ENCODE results near the gene CTTNBP2NL. TPM values are rescaled to one million over a fixed set of nuclear protein-coding genes. Genes with fewer than 3 reads are reported as not detected.

Gene CTTNBP2NL
- polyA plus RNA-seq, 1 experiment = 17.2 TPM

GRCh38 chr1:112509005-112509659, 113.1 kb downstream of the CTTNBP2NL start:
- H3K27me3 ChIP-seq (ENCODE audit: control insufficient read depth, insufficient read depth, low read length) = peaks cover 1% of the 10 kb centered on the region
- peak overlapping the region; percentile 46 for H3K4me3 ChIP-seq (ENCODE audit: low read depth, low read length)
- DNase-seq (ENCODE audit: low read depth) = no peak
- POLR2A ChIA-PET = no interaction called here
- no peaks in the 10 kb centered on the region for H3K36me3 ChIP-seq (ENCODE audit: control insufficient read depth, insufficient read depth, low read length)
- no peak for TF ChIP-seq CTCF (IDR thresholded peaks at IDR 0.05; ENCODE audit: insufficient read depth, low read depth, low read length)
- CTCF ChIA-PET = interaction anchor here (1.2 to 1.7 kb wide), 3 partner anchors 10 to 118 kb away, joined by 3 to 5 read pairs (median 4); no protein-coding TSS in a partner anchor

GRCh38 chr1:112509660-112510178, 113.7 kb downstream of the CTTNBP2NL start:
- no peak for DNase-seq (ENCODE audit: low read depth)
- Histone ChIP-seq H3K27me3 (ENCODE audit: control insufficient read depth, insufficient read depth, low read length) (peaks cover 1% of the 10 kb centered on the region), H3K36me3 (ENCODE audit: control insufficient read depth, insufficient read depth, low read length) (no peaks in the 10 kb centered on the region), H3K4me3 (ENCODE audit: low read depth, low read length) (no peak overlapping the region)
- CTCF ChIA-PET = interaction anchor here (1.2 to 2.6 kb wide), 4 partner anchors 8 to 118 kb away, joined by 3 to 11 read pairs (median 4); no protein-coding TSS in a partner anchor
- no peak for TF ChIP-seq CTCF (IDR thresholded peaks at IDR 0.05; ENCODE audit: insufficient read depth, low read depth, low read length)
- POLR2A ChIA-PET = no interaction called here

- no peak for DNase-seq (ENCODE audit: low read depth)
- H3K27me3 ChIP-seq (ENCODE audit: control insufficient read depth, insufficient read depth, low read length) = peaks cover 1% of the 10 kb centered on the region
- no peak overlapping the region for H3K4me3 ChIP-seq (ENCODE audit: low read depth, low read length)
- POLR2A ChIA-PET = interaction anchor here (0.7 kb wide), 1 partner anchor 514 kb away, joined by 4 read pairs; no protein-coding TSS in a partner anchor
- no peaks in the 10 kb centered on the region for H3K36me3 ChIP-seq (ENCODE audit: control insufficient read depth, insufficient read depth, low read length)
- CTCF ChIA-PET = interaction anchor here (1.2 to 2.6 kb wide), 4 partner anchors 8 to 198 kb away, joined by 3 to 11 read pairs (median 4); no protein-coding TSS in a partner anchor
- TF ChIP-seq CTCF (IDR thresholded peaks at IDR 0.05; ENCODE audit: insufficient read depth, low read depth, low read length) = no peak
Observed at GRCh38 chr1:112510340-112510739, 114.3 kb downstream of the CTTNBP2NL start.

Small RNA genes within 50 kb of the gene (small RNA-seq; reads per million reads assigned to genes)
- gene RF01210 (ENCODE audit: insufficient read length, low read depth, low replicate concordance) = not detected

Other genes starting within 250 kb of the CTTNBP2NL start
- 2.0 and 3.1 TPM in 2 replicates for gene WNT2B, start 112.8 kb downstream of the CTTNBP2NL start, polyA plus RNA-seq (2011; rRNA removed)
- 7.2 and 9.3 TPM in 2 replicates for gene ST7L, start 222.9 kb downstream of the CTTNBP2NL start, polyA plus RNA-seq (2011; rRNA removed)
- gene CAPZA1, start 223.6 kb downstream of the CTTNBP2NL start, polyA plus RNA-seq (2011; rRNA removed) = 65.1 and 165 TPM in 2 replicates

All from BJ (cell line).